Fibroblast of skin of back (primary cell): ENCODE data around the gene CHORDC1.
"Not testable (repeated sequence)": the region's sequence is repeated elsewhere in the genome, so short reads cannot be mapped to it uniquely, and the experiment has no call there.

Experiments
- DNase-seq: peaks from one replicate; pipeline ENCODE4 v3.0.0-alpha.2; 2013

The CHORDC1 gene

DNA sequence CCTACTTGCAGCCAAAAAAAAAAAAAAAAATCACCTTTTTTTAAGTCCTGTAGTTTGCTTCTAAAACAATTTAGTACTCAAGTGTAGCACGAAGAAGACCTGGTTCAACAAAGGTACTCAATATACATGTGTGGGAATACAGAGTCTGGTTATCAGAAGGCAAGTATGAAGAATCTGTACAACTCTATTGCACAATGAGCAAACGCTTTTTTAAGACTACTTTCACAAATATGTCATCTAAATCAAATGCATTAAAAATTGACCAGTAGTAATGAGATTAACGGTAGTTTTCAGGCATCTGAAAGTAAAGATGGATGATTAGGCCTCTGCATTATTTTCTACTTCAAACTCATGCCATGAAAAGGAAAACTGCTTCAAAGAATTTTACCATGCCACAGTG, 9.5 kb downstream of the CHORDC1 start:
- no peak for DNase-seq

DNA sequence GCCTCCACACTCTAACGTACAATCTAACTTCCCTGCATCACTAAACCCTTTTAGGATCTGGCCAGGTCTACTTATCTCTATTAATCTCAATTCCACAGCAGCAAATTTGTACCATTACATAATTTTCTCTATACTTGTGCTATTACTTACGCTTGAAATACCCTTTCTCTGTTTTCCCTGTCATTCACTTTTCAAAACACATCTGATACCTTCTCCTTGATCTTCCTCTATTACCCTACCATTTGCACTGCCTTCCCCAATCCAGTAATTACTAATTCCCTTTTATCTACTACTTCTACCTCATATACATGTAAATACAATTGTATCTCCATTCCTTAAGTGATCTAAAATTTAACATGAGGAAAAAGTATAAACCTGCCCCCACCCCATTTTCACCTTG, 14.0 kb downstream of the CHORDC1 start:
- DNase-seq: no peak

DNA sequence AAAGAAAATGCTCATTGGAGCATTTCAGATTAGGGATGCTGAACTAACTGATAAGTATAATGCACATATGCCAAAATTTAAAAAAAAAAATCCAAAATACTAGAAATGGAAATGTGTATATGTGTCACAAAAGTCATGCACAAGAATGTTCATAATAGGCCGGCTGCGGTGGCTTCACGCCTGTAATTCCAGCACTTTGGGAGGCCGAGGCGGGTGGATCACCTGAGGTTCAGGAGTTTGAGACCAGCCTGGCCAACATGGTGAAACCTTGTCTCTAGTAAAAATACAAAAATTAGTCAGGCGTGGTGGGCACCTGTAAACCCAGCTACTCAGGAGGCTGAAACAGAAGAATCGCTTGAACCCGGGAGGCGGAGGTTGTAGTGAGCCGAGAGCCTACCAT, 14.9 kb downstream of the CHORDC1 start:
- DNase-seq: not testable (repeated sequence)

DNA sequence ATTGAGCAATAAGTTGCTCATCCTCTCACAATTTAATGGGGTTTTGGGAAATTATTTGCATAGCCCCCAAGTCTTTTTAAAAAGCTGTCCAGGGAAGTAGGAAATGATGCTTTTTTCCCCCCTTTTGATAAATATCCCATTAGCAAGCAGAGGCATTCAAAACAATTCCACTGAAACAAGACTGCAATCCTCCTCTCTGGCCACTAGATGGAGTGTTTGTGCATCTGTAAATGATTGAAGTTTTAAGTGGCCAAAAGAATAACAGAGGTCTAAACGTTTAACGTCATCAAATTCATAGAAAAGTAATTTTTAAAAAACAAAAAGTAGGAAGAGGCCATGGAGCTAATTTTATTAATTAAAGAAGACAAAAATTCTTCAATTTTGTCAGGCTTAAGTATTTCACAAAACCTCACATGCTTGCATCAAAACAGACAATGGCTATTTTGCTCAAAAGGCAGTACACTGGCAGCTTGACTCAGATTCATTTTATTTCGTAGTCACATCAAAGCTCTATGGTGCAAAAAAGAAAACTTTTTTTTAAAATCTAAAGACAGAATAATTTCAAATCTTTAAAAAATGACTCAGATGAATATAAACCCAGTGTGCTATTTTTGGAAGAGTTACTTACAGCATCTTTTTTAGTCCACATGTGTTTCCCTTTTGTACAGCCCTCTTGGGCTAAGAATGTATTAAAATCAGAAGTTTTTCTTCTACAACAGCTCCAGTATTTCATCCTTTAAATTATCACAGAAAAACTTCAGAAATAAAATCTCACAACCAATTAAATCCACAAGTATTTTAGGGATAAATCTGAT, 17.8 kb downstream of the CHORDC1 start:
- peak; percentile 60 for DNase-seq

DNA sequence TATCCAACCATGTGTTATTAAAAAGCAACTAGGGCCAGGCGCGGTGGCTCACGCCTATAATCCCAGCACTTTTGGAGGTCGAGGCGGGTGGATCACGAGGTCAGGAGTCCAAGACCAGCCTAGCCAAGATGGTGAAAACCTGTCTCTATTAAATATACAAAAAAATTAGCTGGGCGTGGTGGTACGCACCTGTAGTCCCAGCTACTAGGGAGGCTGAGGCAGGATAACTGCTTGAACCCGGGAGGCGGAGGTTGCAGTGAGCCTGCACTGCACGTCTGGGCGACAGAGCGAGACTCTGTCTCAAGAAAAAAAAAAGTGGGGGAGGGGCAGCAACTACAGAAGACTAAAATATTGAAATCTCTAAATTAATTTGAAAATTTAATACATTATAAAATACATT, 18.4 kb downstream of the CHORDC1 start:
- DNase-seq: no peak

DNA sequence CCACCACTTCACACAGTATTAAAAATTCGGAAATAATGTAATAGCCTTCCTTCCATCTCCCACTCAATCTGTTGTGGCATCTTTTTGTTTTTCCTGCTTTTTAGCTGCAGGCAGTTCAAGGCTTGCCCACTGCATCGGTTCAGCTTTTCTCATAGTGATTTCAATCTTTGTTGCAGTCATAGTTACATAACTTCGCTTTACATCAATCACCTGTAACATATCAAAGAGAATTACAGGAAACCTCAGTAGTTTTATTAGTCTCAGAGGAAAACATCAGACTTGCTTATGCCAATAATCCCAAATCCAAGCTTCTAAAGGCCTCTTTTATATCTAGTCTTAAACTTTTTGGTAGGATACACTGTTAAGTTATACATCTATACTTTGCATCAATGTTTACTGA, 20.5 kb downstream of the CHORDC1 start:
- no peak for DNase-seq

DNA sequence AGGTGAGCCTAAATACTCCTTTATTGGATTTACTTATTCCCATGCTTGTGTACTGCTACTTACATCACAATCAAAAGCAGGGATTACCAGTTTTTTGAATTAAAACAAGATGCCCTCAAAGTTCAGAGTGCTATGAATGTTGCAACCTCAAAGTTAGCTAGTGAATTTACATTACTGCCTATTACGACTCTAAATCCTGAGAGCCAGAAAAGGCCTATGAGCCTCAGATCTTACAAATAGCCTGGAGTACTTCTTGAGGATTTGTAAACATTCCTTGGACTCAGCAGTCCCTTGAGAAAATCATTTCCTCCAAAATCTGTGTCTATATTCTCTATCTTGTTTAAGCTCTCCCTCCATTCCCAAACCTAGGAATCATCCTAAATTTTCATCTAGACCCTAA, 25.5 kb downstream of the CHORDC1 start:
- DNase-seq: no peak

DNA sequence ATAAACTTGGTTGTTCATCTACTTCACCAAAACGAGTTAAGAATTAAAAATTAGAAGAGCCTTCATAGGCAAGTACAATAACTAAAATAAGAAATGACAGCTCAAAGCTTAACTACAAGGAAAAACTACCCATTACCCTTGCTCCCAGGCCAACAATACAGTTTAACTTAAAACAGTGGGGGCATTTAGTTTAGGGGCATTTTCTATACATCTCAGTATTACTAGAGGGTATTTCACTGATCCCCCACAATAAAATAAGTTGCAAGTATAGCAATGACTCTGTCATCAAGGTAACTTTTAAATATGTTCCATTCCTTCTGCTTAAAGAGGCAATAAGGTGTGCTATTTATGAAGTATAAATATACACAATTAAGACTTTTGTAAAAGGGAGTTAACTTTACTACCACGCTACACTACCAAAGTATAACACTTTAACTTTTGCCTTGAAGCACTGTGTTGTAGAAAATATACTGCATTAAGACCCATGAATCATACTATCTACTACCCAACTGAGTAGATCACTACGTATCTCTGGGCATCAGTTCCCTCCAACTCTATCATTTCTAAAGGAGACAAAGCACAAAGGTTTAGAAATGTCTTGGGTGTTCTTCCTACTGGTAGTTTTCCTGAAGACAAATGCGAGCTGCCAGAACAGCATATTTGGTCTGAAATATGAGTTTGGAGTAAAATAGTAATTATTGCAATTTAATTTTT, 29.8 kb downstream of the CHORDC1 start:
- no peak for DNase-seq

DNA sequence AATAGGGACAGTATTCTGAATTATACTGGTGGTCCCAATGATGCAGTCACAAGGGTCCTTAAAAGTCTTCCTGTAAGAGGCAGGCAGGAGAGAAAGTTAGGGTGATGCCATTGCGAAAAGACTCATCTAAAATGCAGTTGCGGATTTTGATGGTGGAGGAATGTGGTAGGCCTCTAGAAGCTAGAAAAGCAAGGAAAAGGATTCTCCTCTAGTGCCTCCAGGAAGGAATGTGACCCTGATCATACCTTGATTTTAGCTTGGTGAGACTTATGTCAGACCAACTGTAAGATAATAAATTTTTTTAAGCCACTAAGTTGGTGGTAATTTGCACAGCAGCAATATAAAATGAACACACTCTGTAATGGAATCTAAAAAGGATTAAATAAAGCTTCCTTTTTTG, 33.8 kb downstream of the CHORDC1 start:
- no peak for DNase-seq

DNA sequence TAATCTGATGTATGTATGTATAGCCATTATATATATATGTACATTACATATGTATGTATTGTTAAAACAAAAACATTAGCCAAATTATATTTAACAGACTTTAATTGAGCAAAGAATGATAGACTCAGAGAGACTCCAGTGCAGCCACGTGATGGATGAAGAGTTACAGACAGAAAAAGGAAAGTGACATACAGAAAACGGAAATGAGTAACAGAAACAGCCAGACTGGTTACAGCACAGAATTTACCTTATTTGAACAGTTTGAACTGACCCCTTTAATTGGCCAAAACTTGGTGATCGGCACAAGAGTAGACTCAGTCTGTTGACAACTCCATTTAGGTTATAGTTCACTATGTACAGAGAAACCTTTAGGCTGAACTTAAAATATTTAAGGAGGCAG, 35.0 kb downstream of the CHORDC1 start:
- no peak for DNase-seq

DNA sequence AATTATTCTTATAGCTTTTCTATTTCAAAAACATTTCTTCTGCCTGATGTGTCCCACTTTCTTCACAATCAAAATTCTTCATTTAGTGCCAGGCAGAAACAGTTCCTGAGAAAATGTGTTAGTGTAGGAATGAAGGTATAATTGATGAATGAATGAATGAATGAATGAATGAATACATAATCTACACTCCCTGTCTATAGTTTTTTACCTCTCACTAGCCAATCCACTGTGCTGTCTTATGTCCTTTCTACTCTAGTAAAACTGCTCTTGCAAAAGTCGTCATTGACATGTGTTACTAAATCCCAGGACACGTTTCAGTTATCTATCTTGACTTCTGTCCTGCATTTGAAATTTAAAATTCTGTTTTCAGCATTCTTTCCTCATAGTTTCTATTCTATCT, 42.9 kb downstream of the CHORDC1 start:
- DNase-seq: no peak

DNA sequence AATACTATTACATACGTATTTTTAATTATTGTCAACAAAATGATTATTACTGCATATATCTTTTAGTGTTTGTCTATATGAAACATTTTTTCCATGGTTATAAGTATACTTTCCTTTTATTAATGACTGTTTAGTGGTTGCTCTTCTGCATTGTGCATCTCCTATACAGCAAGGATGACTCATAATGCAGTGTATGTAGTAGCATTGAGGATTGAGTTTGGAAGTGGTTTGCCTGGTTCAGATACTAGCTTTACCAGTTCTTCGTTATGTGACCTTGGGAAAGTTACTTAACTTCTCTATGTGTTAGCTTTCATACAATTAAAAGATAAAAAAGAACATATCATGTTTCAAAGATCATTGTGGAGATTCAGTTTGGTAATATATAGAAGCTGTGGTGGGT, 44.1 kb downstream of the CHORDC1 start:
- DNase-seq: no peak

DNA sequence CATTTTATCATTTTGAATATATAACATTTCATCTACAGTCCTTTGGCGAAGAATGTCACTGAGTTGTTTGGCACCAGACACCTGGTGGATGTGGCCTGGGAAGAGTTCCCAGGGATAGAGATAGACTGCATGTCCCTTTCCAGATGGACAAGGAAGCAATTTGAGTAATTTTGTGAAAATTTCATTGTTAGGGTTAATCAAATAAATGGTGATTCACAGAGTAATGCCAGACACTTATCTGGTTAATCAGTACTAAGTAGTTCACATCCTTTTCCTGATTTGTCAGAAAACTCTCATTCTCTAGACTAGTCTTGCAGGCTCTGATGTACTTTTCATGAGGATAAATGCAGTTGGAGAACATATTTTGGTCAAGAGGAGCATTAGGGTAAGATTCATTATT, 46.8 kb downstream of the CHORDC1 start:
- no peak for DNase-seq

DNA sequence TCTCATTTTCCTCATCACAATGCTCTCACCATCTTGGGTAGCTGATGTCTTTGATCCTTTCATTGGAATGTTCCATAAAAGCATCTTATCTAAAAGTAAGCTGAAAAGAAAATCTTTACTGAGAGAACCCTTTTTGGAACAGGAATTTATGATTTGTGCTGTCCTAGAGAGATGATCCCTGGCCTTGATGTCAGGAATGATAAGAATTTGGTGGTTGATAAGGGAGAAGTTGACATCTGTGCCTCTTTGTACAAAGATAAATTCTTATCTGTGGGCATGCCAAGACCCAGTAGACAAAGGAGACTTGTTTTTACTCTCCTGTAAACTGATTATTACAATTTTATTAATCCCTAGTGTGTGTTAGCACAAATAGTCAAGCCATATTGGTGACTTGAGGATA, 51.5 kb downstream of the CHORDC1 start:
- no peak for DNase-seq

DNA sequence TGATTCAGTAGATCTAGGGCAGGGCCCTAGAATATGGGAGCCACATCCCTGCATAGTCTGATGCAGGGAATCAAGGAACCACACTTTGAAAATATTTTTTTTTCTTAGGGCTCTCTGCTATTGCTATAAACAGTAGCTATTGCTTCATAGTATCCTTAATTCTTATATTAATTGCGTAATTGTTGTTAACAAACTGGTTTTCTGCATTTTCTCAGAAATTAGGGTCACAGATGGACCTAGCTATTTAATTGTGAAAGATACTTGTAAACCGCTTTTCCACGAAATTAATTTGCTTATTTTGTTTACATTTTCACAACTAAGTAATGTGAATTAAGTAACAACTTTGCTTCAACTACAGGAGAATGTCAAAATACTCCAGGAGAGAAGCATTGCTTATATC, 54.3 kb downstream of the CHORDC1 start:
- no peak for DNase-seq

DNA sequence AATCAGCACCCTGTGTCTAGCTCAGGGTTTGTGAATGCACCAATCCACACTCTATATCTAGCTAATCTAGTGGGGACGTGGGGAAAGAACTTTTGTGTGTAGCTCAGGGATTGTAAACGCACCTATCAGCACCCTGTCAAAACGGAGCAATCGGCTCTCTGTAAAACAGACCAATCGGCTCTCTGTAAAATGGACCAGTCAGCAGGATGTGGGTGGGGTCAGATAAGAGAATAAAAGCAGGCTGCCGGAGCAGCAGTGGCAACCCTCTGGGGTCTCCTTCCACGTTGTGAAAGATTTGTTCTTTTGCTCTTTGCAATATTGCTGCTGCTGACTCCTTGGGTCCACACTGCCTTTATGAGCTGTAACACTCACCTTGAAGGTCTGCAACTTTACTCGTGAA, 55.1 kb downstream of the CHORDC1 start:
- not testable (repeated sequence) for DNase-seq

DNA sequence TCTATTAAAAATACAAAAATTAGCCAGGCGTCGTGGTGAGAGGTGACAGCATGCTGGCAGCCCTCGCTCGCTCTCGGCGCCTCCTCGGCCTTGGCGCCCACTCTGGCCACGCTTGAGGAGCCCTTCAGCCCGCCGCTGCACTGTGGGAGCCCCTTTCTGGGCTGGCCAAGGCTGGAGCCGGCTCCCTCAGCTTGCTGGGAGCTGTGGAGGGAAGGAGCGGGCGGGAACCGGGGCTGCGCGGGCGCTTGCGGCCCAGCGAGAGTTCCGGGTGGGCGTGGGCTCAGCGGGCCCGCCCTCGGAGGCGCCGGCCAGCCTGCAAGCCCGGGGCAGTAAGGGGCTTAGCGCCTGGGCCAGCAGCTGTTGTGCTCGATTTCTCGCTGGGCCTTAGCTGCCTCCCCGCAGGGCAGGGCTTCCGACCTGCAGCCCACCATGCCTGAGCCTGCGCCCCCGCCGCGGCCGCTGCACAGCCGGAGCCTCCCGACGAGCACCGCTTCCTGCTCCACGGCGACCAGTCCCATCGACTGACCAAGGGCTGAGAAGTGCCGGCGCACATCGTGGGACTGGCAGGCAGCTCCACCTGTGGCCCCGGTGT, 55.8 kb downstream of the CHORDC1 start:
- not testable (repeated sequence) for DNase-seq
